HG03060 (cell line): ENCODE measurements around the gene CLASRP.

Source experiments
- ATAC-seq: cut with Tn5 transposase; IDR thresholded peaks from one replicate; pipeline ENCODE4 v1.9.1; 2021; ENCODE audit warnings: low read depth, moderate number of reproducible peaks; ENCODE audit not compliant: unreplicated experiment

Gene CLASRP

DNA sequence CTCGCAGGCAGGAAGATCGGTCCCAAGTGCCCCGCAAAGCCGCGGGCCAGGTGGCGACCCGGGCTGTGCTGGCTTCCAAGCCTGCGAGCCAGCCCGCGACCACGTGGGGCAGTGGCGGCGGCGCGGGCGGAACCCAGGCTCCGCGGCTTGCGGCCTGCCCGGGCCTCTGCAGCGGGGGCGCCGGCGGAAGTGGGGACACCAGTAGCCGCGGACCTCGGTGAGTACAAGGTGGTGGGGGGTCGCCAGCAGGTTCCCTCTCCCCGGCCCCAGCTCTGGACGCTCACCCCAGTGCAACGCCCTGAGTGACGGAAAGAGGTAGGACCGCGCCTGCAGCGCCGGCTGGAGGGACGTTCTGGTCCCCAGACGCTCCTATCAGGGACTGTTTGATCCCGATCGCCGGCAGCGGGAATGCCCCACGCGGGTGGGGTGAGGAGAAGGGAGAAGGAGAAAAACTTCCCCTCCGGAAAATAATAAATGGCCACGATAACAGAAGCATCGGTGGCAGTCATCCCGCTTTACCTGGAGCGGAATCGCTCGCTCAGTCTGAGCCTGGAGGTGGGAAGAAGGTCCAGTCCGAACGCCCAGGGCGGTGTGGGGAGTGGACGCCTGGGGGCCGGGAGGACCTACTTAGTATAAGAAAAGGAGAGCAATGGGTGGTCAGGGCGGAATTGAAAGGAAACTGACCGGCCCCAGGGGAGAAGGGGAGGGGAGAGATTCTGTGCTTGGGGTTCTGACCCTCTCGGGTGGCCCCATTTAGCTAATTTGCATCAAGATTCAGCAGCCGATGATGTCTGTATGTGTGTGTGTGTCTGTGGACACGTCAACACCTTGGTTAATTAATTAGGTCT lies 40.4 kb downstream of the CLASRP start, which contains the start of gene GEMIN7:
GEMIN7 (plus strand) TSS at position 198 of the 848 bp plus-strand sequence. CDS start 10,855 bp downstream, outside the sequence.
- ATAC-seq: no peak

DNA sequence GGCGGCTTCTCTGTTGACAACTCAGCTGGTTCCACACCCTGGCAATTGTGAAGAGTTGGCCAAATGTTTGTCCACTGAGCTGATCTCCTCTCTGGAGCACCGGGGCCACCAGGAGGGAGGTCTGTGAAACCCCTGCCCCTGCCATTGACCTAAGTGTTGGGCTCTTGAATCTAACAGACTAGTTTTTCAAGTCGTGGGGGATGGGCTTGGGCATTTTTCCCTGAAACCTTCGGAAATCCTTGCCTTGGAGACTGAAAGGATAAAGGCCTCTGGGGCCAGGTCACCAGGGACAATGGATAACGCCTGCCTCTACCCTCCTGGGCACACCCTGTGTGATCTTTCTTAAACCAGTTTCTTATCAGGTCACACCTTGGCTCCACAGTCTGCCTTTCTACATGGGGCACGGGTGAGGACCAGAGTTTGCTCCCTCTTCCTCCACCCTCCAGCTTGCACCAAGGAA lies 41.1 kb downstream of the CLASRP start:
- no peak for ATAC-seq

DNA sequence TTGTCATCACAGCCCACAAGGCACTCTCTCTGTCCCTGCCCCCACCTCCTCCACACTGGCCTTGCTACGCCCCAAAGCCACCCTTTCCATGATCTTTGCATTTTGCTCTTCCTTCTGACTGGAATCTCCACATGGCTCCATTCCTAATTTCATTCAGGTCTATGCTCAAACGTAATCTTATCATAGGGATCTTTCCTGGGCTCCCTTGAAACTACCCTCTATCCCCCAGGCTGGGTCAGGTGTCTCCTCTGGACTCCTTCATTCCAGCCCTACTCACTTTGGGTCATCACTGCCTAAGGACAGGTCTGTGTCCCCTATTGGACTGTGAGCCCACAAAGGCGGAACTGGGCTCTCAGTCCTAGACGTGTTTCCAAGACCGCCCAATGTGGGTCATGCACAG lies 43.3 kb downstream of the CLASRP start:
- no peak for ATAC-seq

DNA sequence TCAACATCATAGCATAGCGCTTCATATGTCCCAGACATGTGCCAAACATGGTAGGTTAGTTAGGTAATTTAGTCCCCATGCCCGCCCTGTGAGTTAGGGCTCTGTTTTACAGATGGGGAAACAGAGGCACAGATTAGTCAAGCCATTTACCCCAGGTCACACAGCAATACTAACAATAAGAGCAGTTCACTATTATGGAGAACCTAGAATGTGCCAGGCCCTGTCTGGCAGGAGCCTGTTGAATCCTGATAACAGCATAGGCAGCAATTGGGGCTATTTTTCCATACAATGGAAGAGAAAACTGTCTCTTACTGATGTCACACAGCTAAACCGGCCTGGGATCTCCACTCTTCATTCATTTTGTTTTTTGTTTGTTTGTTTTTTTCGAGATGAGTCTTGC lies 47.6 kb downstream of the CLASRP start:
- no peak for ATAC-seq

DNA sequence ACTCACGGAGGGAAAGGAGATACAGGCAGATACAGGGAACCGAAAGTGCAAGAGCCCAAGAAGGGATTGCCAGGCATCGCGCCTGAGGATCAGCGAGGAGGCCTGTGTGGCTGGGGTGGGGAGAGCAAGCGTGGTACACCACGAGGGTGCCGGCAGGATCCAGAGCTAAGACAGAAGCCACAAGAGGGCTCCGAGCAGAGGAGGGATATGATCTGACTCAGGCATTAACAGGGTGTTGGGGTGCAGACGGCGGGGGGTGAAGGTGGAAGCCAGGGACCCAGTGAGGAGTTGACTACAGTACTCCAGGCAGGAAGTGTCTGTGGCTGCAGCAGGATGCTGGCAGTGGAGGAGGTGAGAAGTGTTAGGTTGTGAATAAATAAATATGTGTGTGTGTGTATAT lies 48.7 kb downstream of the CLASRP start:
- no peak for ATAC-seq

DNA sequence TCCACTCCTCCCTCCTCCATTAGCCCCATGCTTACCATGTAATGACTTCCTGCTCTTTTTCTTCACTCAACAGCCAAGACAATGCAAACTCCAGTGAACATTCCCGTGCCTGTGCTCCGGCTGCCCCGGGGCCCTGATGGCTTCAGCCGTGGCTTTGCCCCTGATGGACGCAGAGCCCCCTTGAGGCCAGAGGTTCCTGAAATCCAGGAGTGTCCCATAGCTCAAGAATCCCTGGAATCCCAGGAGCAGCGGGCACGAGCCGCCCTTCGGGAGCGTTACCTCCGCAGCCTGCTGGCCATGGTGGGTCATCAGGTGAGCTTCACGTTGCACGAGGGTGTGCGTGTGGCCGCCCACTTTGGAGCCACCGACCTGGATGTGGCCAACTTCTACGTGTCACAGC lies 51.2 kb downstream of the CLASRP start:
- no peak for ATAC-seq

DNA sequence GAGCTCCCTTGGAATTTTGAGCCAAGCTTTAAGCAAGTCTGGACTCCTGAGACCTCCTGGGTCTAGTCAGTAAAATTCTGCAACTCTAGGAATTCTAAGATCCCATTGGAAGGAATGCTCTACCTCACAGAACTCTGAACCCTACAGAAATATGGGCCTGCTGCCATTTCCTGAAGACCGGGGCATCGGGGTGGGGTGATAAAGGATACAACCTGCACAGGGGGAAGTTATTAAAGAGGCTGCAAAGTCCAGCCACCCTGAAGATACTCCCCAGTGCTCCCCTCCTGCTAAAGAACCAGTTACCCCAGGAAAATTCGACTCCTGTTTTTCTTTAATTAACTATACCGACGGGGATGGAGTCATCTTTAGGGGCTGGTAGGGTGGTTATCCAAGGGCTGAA lies 51.8 kb downstream of the CLASRP start:
- ATAC-seq: no peak

DNA sequence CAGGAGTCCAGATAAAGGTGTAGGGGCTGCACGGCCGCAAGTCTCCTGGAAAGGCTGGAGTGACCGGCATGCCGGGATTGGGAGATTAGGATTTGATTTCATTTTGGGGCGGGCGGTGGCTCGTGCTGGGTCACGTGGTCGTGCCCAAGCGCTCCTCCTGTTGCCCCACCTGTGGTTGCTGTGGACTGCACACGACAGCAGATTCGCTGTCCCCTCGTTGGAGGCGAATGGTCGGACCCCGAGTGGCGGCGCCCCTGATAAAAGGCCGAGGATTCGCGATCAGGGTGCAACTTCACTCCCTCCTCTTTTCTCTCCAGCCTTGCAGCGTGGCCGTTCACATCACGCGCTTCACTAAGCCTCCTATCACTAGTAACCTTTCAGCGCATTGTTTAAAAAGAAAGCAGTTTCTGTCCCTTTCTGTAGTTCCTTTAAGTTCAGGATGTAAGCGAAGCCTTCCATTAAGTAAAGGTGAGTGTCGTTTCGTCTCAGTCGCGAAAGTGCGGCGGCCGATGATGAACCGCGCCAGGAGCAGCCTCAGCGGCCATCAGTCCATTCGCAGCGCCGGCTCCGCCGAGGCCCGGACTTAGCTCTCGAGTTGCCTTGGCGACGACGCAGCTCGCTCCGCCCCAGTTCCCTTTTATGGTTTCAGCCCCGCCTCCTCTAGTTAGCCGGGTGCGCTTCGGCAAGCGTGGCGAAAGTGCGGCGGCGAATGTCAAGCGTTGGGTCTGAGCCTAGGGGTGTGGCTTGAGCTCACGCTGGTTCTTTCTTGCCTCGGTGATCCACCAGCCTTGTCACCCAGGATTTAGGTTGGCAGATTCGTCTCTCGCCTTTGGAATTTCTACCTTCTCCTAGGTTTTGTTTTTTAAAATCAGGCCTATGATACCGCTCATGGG lies 52.4 kb downstream of the CLASRP start:
- ATAC-seq: peak; percentile 52

DNA sequence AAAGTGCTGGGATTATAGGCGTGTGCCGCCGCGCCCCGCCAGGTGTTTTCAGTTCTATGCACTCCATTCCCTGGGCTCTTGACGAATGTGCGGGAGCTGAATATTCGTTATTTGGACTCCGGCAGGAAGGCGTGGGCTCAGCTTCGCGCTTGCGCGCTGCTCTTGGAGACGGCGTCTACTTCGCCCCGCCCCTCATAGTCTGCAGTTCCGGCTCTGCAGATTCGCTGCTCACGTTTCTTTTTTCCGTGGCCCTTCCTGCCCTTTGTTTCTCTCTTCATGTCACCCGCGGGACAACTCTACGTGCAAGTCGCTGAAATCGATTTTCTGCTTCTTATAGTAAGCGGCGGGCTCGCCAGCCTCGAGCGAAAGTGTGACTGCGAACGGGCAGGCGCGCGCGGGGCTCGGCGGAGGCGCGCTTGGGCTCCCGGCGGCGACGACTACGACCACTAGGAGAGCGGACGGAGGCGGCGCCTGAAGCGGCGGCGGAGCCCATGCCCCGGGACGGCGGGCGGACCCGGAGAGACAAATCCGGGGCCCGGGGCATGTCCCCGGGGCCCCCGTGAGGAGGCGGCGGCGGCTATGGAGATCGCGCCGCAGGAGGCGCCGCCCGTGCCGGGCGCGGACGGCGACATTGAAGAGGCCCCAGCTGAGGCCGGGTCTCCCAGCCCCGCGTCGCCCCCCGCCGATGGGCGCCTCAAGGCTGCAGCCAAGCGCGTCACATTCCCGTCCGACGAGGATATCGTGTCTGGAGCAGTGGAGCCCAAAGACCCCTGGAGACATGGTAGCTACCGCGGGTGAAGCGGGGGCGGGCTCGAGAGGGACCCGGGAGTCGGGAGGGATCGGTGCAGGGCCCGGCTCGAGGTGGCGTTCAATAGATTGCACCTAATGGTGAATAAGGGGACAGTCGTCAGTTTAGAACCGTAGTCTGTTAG lies 54.2 kb downstream of the CLASRP start, which contains the start of gene PPP1R37:
PPP1R37 (plus strand) TSS at position 433 of the 932 bp plus-strand sequence; CDS start at position 580, 147 bp downstream.
- peak; percentile 42 for ATAC-seq

DNA sequence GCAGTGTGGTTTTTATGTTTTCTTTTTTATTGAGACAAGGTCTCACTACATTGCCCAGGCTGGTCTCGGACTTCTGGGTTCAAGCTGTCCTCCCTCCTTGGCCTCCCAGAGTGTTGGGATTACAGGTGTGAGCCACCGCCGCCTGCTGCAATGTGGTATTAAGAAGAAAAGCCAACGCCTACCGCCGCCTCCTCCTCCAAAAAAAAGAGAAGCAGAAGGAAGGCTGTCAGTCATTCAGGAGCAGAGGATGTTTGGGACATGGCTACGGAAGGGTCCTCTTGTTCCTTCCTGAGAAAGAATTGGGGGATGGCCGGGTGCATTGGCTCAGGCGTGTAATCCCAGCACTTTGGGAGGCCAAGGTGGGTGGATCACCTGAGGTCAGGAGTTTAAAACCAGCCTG lies 55.3 kb downstream of the CLASRP start:
- ATAC-seq: no peak

DNA sequence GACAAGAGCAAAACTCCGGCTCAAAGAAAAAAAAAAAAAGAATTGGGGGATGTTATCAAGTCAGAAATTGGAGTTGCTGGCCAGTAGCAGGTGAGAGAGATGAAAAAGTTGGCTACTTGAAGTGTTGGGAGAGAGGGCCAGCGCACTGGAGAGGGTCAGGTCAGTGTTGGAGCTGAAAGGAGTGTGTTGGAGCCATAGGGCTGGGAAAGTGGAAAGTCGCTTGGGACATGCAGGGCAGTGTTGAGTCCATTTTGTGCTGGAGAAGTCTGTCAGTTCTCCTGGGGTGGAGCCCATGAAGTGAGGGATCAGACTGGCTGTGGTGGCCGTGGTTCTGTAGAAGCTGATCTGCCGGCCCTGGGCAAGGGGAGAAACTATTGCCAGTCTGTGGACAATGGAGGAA lies 55.9 kb downstream of the CLASRP start:
- ATAC-seq: no peak

DNA sequence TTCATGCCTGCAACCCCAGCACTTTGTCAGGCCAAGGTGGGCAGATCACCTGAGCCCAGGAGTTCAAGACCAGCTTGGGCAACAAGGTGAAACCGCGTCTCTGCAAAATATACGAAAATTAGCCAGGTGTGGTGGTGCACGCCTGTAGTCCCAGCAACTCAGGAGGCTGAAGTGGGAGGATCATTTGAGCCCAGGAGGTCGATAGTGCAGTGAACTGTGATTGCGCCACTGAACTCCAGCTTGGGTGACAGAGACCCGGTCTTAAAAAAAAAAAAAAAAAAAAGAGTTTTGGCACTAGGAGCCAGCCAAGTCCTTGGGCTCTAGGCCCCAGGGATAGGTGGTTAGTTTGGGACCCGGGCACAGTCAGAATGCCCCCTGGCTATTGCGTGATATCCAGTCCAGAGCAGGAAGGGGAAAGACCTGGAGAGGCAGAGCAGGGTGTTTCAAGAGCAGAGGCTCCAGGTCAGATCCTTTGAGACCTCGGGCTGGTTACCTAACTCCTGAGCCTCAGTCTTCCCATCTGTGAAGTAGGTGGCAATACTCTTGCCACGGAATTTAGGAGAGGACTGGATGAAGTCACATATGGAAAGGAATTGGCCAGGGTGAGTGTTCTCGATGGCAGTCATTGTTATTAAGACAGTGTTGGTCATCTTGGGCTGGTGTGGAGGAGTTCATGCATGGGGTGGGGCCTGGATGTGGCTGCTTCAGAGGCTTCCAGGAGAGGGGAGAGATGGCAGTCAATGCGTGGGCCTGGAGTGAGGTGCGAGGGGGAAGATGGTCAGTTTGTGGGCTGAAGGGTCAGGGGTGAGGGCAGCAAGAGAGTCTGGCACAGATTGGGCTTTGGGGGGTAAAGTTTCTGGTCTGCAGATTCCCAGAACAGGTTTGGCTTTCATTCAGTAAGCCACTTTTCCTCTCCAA lies 56.9 kb downstream of the CLASRP start:
- ATAC-seq: no peak

DNA sequence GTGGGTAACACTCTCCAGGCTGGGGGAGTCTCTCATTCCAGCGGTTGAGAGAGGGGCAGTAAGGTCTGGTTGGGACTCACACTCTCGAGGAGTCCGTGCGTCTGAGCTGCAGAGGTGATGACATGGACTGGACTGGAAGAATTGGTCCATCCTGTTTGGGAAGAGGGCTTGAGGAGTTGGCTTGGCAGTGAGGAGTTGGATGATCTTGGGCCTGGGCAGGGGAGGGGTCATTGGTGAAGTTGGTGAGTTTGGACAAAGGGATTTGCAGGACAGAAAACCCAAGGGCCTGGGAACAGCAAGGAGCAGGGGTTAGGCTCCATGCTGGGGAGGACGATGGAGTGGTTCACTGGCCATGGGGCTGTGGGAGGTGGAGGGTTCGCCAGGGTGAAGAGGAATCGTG lies 57.9 kb downstream of the CLASRP start:
- no peak for ATAC-seq

DNA sequence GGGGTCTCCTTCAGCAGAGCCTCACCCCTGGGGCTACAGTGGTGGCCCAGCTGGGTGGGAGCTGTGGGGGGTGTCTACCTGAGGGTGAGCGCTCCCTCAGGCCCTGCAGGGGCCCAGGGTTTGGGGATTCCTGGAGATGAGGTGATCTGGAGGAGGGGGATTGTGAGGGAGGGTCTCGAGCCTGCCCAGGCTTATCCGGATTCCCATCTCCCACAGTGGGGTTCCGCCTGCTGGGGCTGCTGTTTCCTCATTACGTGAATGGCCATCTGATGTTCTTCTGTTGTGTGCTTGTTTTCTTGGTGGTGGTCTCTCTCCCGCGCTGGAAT lies 58.6 kb downstream of the CLASRP start:
- no peak for ATAC-seq

DNA sequence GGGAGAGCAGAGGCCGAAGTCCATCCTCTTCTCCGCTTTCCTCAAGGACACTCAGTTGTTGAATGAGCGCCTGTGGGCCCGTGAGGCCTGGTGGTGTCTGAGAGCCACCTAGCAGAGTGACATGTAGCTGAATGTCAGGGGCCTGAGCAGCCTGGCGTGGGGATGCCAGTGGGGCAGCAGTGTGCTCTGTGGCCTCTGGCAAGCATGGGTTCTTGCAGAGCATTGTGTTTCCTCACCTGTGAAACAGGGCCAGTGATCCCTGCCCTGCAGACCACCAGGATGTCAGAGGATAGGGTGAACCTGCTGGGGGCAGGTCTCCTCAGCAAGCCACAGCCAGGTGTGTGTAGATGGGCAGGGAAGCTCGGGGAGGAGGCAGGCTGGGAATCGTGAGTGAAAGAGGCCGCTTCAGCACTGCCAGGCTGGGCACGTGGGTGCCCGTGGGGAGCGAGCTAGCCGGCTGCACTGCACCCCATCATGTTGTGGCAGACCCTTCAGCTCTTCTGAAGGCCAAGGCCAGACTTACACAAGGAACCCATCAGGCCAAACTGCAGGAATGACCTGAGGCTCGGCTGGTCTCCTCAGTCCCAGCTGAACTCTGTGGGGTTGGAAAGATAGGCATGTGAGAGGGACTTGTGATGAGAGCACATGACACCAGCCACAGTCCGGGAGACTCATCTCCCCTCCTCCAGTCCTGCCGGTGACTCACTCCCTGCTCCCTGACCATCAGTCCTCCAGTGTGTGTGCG lies 59.1 kb downstream of the CLASRP start:
- no peak for ATAC-seq

DNA sequence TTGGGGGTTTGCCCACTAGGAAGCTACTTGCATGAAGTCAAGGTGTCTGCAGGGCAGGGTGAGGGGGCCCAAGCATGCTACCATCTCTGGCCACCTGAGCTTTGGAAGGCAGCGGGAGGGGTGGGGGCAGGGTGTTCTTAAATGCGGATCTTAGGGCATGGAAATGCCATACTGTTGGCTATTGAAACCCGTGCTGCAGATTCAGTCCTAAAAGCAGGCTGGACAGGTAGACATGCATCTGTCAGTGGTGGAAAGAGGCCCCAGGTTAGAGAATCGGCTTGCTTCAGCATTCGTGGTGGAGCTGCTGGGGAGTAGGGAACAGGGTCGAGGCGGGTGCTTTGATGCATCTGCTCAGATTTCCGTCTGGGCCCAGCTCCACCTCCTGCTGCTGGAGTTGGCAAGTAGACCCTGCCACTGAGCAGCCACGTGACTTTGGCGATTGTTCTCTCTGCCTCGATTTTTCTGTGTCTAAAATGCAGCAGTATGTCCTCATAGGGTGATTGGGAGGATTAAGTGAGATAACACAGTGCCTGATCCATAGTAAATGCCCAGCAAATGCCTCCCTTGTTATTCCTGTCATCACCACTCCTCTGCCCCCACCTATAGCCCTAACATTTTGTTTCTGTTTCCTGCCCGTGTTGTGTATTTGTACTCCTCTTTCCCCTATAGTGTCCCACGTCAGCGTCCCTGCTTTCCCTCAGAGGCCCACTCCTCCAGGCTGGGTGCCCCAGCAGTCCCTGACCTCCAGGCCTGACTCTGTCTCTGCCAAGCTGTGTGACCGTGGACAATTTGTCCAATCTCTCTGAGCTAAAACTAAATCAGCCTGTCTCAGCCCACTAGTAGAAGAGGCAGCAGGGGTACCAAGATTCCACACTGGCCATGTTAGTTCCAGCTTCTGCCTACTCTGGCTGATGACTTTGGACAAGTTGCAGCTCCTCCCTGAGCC lies 59.9 kb downstream of the CLASRP start:
- no peak for ATAC-seq

DNA sequence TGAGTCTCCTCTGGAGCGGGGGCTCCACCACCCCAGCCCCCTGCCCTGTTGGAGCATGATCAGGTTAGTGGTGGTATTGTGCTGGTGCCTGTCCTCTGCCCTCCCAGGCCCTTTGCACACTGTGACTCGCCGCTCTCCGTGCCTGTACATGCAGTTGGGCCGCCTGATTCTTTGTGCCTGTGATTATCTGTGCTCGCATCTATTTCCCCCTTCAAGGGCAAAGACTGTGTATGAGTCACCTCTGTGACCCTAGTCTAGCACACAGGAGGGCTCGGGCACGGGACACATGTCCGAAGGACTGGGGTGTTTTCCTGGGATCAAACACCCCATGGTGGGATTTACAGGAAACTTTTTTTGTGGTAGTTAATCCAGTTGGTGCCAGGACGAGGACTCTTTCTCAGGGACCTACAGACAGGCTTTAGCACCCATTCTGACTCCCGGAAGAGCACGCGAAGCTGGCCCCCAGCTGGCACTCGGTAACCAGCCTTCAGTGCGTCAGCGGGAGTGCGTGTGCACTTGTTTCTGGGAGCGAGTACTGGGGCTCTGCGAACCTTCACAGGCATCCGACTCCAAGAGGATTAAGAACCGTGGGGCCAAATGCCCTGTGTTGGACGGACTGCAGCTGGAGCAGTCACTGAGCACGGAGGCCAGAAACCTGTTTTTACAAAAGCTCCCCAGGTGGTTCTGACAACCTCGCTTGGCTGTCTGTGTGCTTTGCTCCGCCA lies 60.8 kb downstream of the CLASRP start:
- no peak for ATAC-seq
